Astrocyte of the spinal cord (primary cell): ENCODE measurements around the gene ZNF77.
"Not testable (repeated sequence)": the region's sequence is repeated elsewhere in the genome, so short reads cannot be mapped to it uniquely, and the experiment has no call there.

Experiments used
- DNase-seq: peaks from one replicate; pipeline ENCODE4 v3.0.0; 2011; ENCODE audit warnings: low read depth, low spot score
- H3K4me3 ChIP-seq: 2 replicates; pipeline ENCODE4 v1.5.1; 2011; ENCODE audit warnings: low read depth, mild to moderate bottlenecking, low read length, moderate library complexity
- in situ Hi-C: cut with HindIII; loops from 2 replicates; pipeline ENCODE4 v1.10.0; 2017; ENCODE audit warnings: low sequenced_read_pairs
- TF ChIP-seq, protein P1 (sequence below): IDR thresholded peaks from 2 replicates; pipeline ENCODE4 v1.5.1; 2012; ENCODE audit warnings: low read depth, mild to moderate bottlenecking, low read length, inconsistent platforms

Gene ZNF77

DNA sequence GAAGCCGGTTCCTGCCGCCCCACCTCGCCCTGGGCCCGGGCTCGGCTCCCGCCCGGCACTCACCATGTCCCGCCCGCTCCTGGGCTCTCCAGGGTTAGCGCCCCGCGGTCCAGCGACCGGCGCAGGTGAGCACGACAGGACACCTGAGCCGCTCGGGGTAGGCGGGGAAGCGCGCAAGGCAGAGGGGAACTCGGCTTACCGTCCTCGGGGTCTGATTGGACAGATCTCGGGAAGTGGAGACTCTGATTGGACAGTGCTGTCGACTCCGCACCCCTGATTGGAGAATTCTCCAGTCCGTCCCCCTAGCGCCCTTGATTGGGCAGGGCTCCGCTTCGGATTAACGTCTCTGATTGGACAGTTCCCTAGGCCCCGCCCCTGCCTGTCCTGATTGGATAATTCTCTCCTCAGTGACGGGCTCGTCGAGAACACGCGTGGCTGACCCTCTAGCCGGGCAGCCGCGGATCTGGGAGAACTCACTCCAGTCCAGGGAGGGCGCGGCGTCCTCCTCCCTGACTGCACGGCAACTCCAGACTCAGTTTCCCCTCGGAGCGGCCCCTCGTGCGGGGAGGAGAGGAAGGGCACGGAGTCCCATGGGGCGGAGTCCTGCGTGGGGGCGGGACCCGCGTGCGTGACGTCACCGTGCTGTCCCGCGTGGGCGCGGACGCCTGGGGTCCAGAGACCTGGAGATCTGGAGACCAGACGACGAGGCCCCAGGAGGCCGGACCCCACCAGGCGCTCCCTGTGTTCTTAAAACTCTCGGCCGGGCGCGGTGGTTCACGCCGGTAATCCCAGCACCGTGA lies at the start of gene ZNF77:
Gene ZNF77, minus strand, starts transcription at position 197 of the 800 bp plus-strand sequence. Its CDS starts 131 bp downstream, at position 66.
- in situ Hi-C loops: no loop called here
- peak; percentile 99 for DNase-seq
- TF ChIP-seq, protein P1, sequence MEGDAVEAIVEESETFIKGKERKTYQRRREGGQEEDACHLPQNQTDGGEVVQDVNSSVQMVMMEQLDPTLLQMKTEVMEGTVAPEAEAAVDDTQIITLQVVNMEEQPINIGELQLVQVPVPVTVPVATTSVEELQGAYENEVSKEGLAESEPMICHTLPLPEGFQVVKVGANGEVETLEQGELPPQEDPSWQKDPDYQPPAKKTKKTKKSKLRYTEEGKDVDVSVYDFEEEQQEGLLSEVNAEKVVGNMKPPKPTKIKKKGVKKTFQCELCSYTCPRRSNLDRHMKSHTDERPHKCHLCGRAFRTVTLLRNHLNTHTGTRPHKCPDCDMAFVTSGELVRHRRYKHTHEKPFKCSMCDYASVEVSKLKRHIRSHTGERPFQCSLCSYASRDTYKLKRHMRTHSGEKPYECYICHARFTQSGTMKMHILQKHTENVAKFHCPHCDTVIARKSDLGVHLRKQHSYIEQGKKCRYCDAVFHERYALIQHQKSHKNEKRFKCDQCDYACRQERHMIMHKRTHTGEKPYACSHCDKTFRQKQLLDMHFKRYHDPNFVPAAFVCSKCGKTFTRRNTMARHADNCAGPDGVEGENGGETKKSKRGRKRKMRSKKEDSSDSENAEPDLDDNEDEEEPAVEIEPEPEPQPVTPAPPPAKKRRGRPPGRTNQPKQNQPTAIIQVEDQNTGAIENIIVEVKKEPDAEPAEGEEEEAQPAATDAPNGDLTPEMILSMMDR: no peak

DNA sequence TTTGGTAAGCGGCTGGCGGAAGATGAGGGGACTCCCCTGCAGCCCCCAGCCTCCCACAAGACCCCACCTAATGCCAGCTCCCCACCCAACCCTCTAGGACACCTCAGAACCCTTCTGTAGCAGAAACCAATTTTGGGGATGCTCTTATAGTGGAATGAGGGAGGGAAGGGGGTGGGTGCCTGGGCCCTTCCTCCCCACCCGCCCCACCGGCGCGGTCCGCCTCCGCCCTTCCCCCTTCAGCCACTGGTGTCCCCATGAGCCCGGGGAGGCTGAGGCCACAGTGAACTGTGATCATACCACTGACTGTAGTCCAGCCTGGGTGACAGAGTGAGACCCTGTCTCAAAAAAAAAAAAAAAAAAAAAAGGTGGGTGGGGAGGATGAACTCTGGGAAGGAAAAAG lies 48.8 kb upstream of the ZNF77 start:
- H3K4me3 ChIP-seq: no peak overlapping the region
- no peak for DNase-seq
- in situ Hi-C loops: no loop called here
- TF ChIP-seq, protein P1: no peak

More for the DNA sequence above, at the start of gene ZNF77:
- H3K4me3 ChIP-seq: peak within 1 kb of the TSS; percentile 70

GRCh38 chr19:2992958-2993357 lies 48.2 kb upstream of the ZNF77 start:
- TF ChIP-seq, protein P1: no peak
- in situ Hi-C loops: no loop called here
- no peak for DNase-seq
- H3K4me3 ChIP-seq: no peak overlapping the region

- H3K4me3 ChIP-seq, in situ Hi-C loops, DNase-seq: not testable (repeated sequence)
These were observed 47.6 kb upstream of the ZNF77 start for GRCh38 chr19:2992333-2992732.

DNA sequence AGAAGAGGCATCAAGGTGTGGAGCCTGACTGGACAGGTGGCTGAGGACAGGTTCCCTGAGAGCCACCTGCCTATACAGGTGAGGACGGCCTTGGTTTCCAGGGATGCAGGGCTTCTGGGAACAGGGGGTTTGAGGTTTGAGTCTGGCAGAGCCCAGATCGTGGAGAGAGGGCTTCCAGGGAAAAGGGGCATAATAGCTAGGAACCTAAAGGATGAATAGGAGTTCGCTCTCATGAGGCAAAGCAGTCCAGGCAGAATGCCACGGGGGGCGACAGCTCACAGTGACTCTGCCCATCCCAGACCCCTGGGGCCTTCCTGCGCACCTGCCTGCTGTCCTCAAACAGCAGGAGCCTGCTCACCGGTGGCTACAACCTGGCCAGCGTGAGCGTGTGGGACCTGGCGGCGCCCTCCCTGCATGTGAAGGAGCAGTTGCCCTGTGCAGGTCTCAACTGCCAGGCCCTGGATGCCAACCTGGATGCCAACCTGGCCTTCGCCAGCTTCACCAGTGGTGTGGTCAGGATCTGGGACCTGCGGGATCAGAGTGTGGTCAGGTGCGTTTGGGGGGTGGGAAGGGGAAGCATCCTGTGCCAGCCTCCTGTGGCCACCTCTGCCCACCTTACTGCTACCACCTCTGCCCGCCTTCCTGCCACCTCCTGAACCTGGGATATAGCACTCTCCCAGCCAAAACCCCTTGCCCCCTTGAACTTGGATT lies 44.6 kb upstream of the ZNF77 start:
- TF ChIP-seq, protein P1: no peak
- in situ Hi-C loops: no loop called here
- H3K4me3 ChIP-seq: no peak overlapping the region
- no peak for DNase-seq

- no peak for DNase-seq
- no peak overlapping the region for H3K4me3 ChIP-seq
- TF ChIP-seq, protein P1: no peak
- in situ Hi-C loops: no loop called here
These were observed 43.8 kb upstream of the ZNF77 start for GRCh38 chr19:2988568-2988967.

DNA sequence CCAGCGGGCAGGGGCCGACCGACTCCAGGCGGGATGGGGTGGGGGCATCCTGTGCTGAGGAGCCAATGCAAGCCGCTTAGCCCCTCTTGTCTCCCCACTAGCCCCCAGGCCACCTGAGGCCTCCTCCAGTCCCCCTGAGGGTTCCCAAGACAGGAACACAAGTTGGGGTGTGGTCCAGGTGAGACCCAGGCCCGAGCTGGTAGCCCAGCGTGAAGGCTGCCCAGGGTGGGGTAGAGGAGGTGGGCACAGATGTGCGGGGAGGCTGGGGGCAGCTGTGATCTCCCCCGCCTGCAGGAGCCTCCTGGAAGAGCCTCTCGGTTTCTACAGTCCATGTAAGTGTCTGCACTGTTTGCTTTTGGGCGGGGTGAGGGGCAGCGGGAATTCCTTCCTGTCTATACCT lies 43.0 kb upstream of the ZNF77 start:
- in situ Hi-C loops: no loop called here

More for the DNA sequence above, 43.0 kb upstream of the ZNF77 start:
- DNase-seq: no peak
- H3K4me3 ChIP-seq: no peak overlapping the region
- TF ChIP-seq, protein P1: no peak
